Heart left ventricle (tissue), 16 donors: ENCODE results near the gene RNPEPL1. TPM values are rescaled to one million over a fixed set of nuclear protein-coding genes. Genes with fewer than 3 reads are reported as not detected.

ENCODE experiments used
- ATAC-seq, 4 donors: fragments of 200-7000 bp; cut with Tn5 transposase; one replicate each; pipeline ENCODE4 v1.9.1; 2020 to 2022; ENCODE audit warnings: moderate library complexity in 4 of 4, mild to moderate bottlenecking in 3 of 4, moderate number of reproducible peaks in 1 of 4
- DNase-seq, 5 donors: peaks; one replicate each; pipeline ENCODE4 v3.0.0-alpha.2; 2020
- H3K27ac ChIP-seq, 12 donors: fragments of 200-600 bp; sonication (generic) in 4 of 12; one replicate each; pipeline versions ENCODE4 v1.5.0 to v1.8.0; 2016 to 2022; ENCODE audit warnings: mild to moderate bottlenecking in 2 of 12
- H3K27me3 ChIP-seq, 9 donors: fragments of 200-600 bp; sonication (generic) in 2 of 9; one replicate each; pipeline versions ENCODE4 v1.5.1 to v1.8.0; 2016 to 2022; ENCODE audit warnings: mild to moderate bottlenecking in 3 of 9
- H3K36me3 ChIP-seq, 9 donors: fragments of 200-600 bp; sonication (generic) in 2 of 9; one replicate each; pipeline versions ENCODE4 v1.5.0 to v1.8.0; 2018 to 2022; ENCODE audit warnings: mild to moderate bottlenecking in 2 of 9
- H3K4me1 ChIP-seq, 12 donors: fragments of 200-600 bp; sonication (generic) in 4 of 12; one replicate each; pipeline versions ENCODE4 v1.5.0 to v1.8.0; 2016 to 2022; ENCODE audit warnings: mild to moderate bottlenecking in 3 of 12
- H3K4me3 ChIP-seq, 12 donors: fragments of 200-600 bp; sonication (generic) in 4 of 12; one replicate each; pipeline versions ENCODE4 v1.5.0 to v1.8.0; 2017 to 2022; ENCODE audit warnings: mild to moderate bottlenecking in 9 of 12, moderate library complexity in 4 of 12
- H3K9me3 ChIP-seq, 12 donors: fragments of 200-600 bp; sonication (generic) in 4 of 12; one replicate each; pipeline versions ENCODE4 v1.5.0 to v1.8.0; 2016 to 2022; ENCODE audit warnings: mild to moderate bottlenecking in 1 of 12
- CTCF ChIP-seq, 12 donors: fragments of 200-600 bp; sonication (generic) in 4 of 12; IDR thresholded peaks; one replicate each; pipeline versions ENCODE4 v1.5.0 to v1.8.0; 2018 to 2022; ENCODE audit warnings: antibody characterized with exemption in 12 of 12, mild to moderate bottlenecking in 5 of 12
- POLR2A ChIP-seq, 2 donors: fragments of 450-650 bp; IDR thresholded peaks; one replicate each; pipeline ENCODE4 v1.6.1; 2017; ENCODE audit warnings: antibody characterized with exemption in 2 of 2, mild to moderate bottlenecking in 2 of 2, moderate library complexity in 2 of 2
- WGBS, 4 donors: extraction: QIAGEN DNeasy Blood & Tissue Kit in 2 of 4; methylation state at CpG; one replicate each; pipeline versions ENCODE4 v1.1.5 to v1.1.7; 2013 to 2018; 5-methylcytosine and 5-hydroxymethylcytosine counted together
- intact Hi-C, 10 donors: fragments of 100-400 bp; cut with DNase I; formaldehyde crosslinking; loops; one replicate each; pipeline versions ENCODE4 v1.11.1 to v1.14.2; 2022
- polyA plus RNA-seq, 2 donors: library from polyadenylated mRNA; stranded (reverse); fragments of 200-250 nt; gene quantifications; one replicate each; pipeline ENCODE4 v1.2.3, GENCODE V29; 2013
- total RNA-seq, 9 donors: library from RNA; depleted of rRNA in 2 of 9; stranded (reverse); fragments of >200 nt in 2 of 9; fragmentation: NEBNext Ultra II Directional in 3 of 9; extraction: Animal tissue kit (Norgen Biotek cat#: 25700) in 3 of 9; gene quantifications; one replicate each; pipeline versions ENCODE4 v1.1.0 to v1.2.4, GENCODE V29; 2016 to 2023
- donor health status: ischemic (EF 13 %, LVEDD 7.1; RV severe dilation, severe dysfunction).
- donor health status: healthy with polysubstance abuse.
- donor health status: DM: no; HTN: yes; CAD: no.
- donor health status: DM: no; HTN: no; CAD: no.
- donor health status: ischemic (EF 25% LVEDD 6.9; RV normal size, moderate dysfunction).
- donor health status: ischemic (EF 25% LVEDD 5.7; RV mildly dilated, moderate dysfunction).
- donor health status: healthy.
- donor health status: DM: yes; HTN: yes; CAD: no.
- donor health status: ischemic (EF 35%, LVEDD 5.7; RV mildly dilated, moderate dysfunction).
- donor health status: nonischemic (EF 11% LVEDD 7.7; RV severe dilation, severe dysfunction).
- donor health status: DM: yes; HTN: yes; CAD: no.
- donor health status: PGD.
- donor health status: ischemic (EF 29% LVEDD 5.4; RV normal size, mild dysfunction).
- donor health status: nonischemic (EF 23%, LVEDD 6.1; RV moderate dilation, normal function).

The RNPEPL1 gene
- total and polyA plus RNA-seq, 11 donors = 67.5 to 206 (median 91.0) TPM

- Histone ChIP-seq H3K4me1 (peaks cover 0 to 81% (median 42%) of the 10 kb centered on the region in 12 donors), H3K4me3 (no peak overlapping the region), H3K27ac (peak overlapping the region in 1 of 12 donors; percentile 75), H3K9me3 (no peaks in the 10 kb centered on the region), H3K27me3 (no peaks in the 10 kb centered on the region), H3K36me3 (peaks cover 0 to 57% (median 32%) of the 10 kb centered on the region in 9 donors)
- DNase-seq (peak in 2 of 5 donors; percentile 9 to 58), ATAC-seq (no peak)
- TF ChIP-seq POLR2A (IDR thresholded peaks at IDR 0.05) (no peak), CTCF (IDR thresholded peaks at IDR 0.05) (no peak)
- 94 to 96% (median 95%) methylated on average over 13 of the region's 13 CpGs for WGBS, 4 donors
- intact Hi-C loops = loop anchor here in 1 of 10 donors (10.0 kb wide), 1 partner anchor 113 kb away; no protein-coding TSS in a partner anchor
These were observed 23.5 kb downstream of the RNPEPL1 start for GRCh38 chr2:240591784-240592183.

- peak in 4 of 5 donors; percentile 53 to 76 (median 68) for DNase-seq
- H3K27me3 ChIP-seq = no peaks in the 10 kb centered on the region
- TF ChIP-seq CTCF (IDR thresholded peaks at IDR 0.05) = no peak
- TF ChIP-seq POLR2A (IDR thresholded peaks at IDR 0.05) = no peak
- H3K27ac ChIP-seq = peak overlapping the region in 8 of 12 donors; percentile 11 to 84 (median 64)
- peaks cover 0 to 69% (median 36%) of the 10 kb centered on the region in 9 donors for H3K36me3 ChIP-seq
- no peaks in the 10 kb centered on the region for H3K9me3 ChIP-seq
- 75 to 86% (median 85%) methylated on average over 19 to 20 of the region's 20 CpGs for WGBS, 4 donors
- peak; percentile 6 to 46 (median 31) for ATAC-seq
- intact Hi-C loops = loop anchor here in 1 of 10 donors (10.0 kb wide), 1 partner anchor 112 kb away; no protein-coding TSS in a partner anchor
- no peak overlapping the region for H3K4me3 ChIP-seq
- peaks cover 0 to 76% (median 32%) of the 10 kb centered on the region in 12 donors for H3K4me1 ChIP-seq
These were observed 24.9 kb downstream of the RNPEPL1 start for GRCh38 chr2:240593026-240593702.

GRCh38 chr2:240593703-240594451 lies 25.6 kb downstream of the RNPEPL1 start:
- peak overlapping the region in 9 of 12 donors; percentile 41 to 84 (median 60) for H3K27ac ChIP-seq
- H3K9me3 ChIP-seq = no peaks in the 10 kb centered on the region
- TF ChIP-seq CTCF (IDR thresholded peaks at IDR 0.05) (no peak), POLR2A (IDR thresholded peaks at IDR 0.05) (no peak)
- intact Hi-C loops = loop anchor here in 1 of 10 donors (10.0 kb wide), 1 partner anchor 111 kb away; no protein-coding TSS in a partner anchor
- peak; percentile 45 to 86 (median 67) for DNase-seq
- peaks cover 0 to 71% (median 28%) of the 10 kb centered on the region in 12 donors for H3K4me1 ChIP-seq
- H3K36me3 ChIP-seq = peaks cover 0 to 76% (median 43%) of the 10 kb centered on the region in 9 donors
- H3K4me3 ChIP-seq = no peak overlapping the region
- no peaks in the 10 kb centered on the region for H3K27me3 ChIP-seq
- ATAC-seq = peak; percentile 63 to 70 (median 69)
- WGBS, 4 donors = 48 to 64% (median 55%) methylated on average over 6 to 19 of the region's 19 CpGs
